ENCODE data around the gene PLIN4.

DNA sequence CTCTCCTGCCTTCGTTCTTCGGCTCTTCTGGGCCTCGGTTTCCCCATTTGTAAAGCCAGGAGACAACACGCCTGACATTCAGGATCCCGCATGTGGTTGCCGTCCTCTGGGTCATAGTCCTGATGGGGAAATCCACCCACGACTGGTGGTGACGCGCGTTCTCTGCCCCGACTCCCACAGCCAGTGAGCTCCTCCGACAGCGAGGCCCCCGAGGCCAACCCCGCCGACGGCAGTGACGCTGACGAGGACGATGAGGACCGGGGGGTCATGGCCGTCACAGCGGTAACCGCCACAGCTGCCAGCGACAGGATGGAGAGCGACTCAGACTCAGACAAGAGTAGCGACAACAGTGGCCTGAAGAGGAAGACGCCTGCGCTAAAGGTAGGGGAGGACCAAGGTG is 29.8 kb downstream of the PLIN4 start:
- TF ChIP-seq CTCF (optimal IDR thresholded peaks at IDR 0.05 in 1 of 3, IDR thresholded peaks at IDR 0.05 in 1 of 3, conservative IDR thresholded peaks at IDR 0.05 in 1 of 3; ENCODE audit: extremely low read depth in 1 of 3, insufficient read depth in 2 of 3, low read length in 3 of 3): no peak
- no peak for TF ChIP-seq EZH2 (IDR thresholded peaks at IDR 0.05; ENCODE audit: low read length)

All from keratinocyte (primary cell).